NB4 (cell line): ENCODE results near the gene KRT28.

Source experiments
- DNase-seq: peaks from one replicate; pipeline ENCODE4 v3.0.0; 2010; ENCODE audit warnings: low read depth
- H3K4me3 ChIP-seq: one replicate; pipeline ENCODE4 v1.5.1; 2011; ENCODE audit warnings: mild to moderate bottlenecking, low read depth, low read length, moderate library complexity
- CTCF ChIP-seq: IDR thresholded peaks from one replicate; pipeline ENCODE4 v1.5.1; 2012; ENCODE audit warnings: low read depth, low read length
- MYC ChIP-seq: IDR thresholded peaks from 2 replicates; pipeline ENCODE4 v1.6.1; 2011; ENCODE audit warnings: low read depth, low read length
- POLR2A ChIP-seq: IDR thresholded peaks from 2 replicates; pipeline ENCODE4 v1.6.1; 2011; ENCODE audit warnings: mild to moderate bottlenecking; ENCODE audit not compliant: insufficient read length; ENCODE audit errors: extremely low read depth
- TF ChIP-seq, protein P1 (sequence below): IDR thresholded peaks from 2 replicates; pipeline ENCODE4 v1.6.1; 2011; ENCODE audit warnings: low read depth, low read length

KRT28 gene

GRCh38 chr17:40839194-40839593, 39.4 kb upstream of the KRT28 start:
- no peak overlapping the region for H3K4me3 ChIP-seq
- no peak for TF ChIP-seq MYC
- TF ChIP-seq, protein P1, sequence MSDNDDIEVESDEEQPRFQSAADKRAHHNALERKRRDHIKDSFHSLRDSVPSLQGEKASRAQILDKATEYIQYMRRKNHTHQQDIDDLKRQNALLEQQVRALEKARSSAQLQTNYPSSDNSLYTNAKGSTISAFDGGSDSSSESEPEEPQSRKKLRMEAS, result no peak
- no peak for TF ChIP-seq CTCF
- no peak for TF ChIP-seq POLR2A
- DNase-seq, result no peak

DNA sequence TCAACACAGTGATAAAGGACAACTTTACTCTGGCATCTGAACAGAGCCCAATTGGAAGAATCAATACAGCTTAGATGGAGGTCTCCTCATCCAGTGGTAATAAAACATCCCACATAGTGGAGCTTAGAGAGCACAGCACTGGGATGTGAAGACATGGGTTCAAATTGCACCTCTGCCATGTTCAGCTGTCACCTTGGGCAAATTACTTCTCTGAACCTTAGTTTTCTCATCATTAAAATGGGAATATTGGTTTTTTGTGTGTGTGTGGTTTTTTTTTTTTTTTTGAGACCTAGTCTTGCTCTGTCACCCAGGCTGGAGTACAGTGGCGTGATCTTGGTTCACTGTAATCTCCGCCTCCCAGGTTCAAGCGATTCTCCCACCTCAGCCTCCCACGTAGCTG, 36.3 kb upstream of the KRT28 start:
- TF ChIP-seq MYC, result no peak
- H3K4me3 ChIP-seq, result no peak overlapping the region
- DNase-seq, result no peak

GRCh38 chr17:40833882-40834281, 34.1 kb upstream of the KRT28 start:
- H3K4me3 ChIP-seq, result no peak overlapping the region
- no peak for TF ChIP-seq MYC
- TF ChIP-seq, protein P1, result no peak
- TF ChIP-seq POLR2A, result no peak
- TF ChIP-seq CTCF, result no peak
- DNase-seq, result no peak

GRCh38 chr17:40832840-40833239, 33.1 kb upstream of the KRT28 start:
- TF ChIP-seq, protein P1, result no peak
- TF ChIP-seq CTCF, result no peak
- no peak for TF ChIP-seq MYC
- TF ChIP-seq POLR2A, result no peak
- no peak overlapping the region for H3K4me3 ChIP-seq
- DNase-seq, result no peak

DNA sequence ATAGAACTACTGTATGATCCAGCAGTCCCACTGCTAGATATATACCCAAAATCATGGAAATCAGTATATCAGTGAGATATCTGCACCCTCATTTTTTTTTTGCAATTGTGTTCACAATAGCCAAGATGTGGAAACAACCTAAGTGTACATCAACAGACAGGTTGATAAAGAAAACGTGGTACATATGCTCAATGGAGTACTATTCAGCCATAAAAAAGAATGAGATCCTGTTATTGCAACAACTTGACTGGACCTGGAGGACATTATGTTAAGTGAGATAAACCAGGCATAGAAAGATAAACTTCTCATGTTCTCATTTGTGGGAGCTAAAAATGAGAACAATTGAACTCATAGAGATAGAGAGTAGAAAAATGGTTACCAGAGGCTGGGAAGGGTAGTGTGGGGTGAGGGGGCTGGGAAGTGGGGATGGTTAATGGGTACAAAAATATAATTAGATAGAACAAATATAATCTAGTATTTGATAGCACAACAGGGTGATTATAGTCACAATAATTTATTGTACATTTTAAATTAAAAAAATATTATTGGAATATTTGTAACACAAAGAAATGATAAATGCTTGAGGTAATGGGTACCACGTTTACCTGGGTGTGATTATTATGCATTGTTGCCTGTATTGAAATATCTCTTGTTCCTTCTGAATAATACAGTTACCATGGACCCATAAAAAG, 30.5 kb upstream of the KRT28 start:
- no peak for TF ChIP-seq POLR2A
- TF ChIP-seq, protein P1, result no peak
- TF ChIP-seq MYC, result no peak
- no peak for TF ChIP-seq CTCF
- DNase-seq, result no peak
- H3K4me3 ChIP-seq, result no peak overlapping the region

- no peak for DNase-seq
- TF ChIP-seq CTCF (no peak), POLR2A (no peak), MYC (no peak)
- TF ChIP-seq, protein P1, result no peak
- H3K4me3 ChIP-seq, result no peak overlapping the region
These were observed 28.8 kb upstream of the KRT28 start for GRCh38 chr17:40828454-40829044.
